ENCODE measurements around the gene RPN1.

DNA sequence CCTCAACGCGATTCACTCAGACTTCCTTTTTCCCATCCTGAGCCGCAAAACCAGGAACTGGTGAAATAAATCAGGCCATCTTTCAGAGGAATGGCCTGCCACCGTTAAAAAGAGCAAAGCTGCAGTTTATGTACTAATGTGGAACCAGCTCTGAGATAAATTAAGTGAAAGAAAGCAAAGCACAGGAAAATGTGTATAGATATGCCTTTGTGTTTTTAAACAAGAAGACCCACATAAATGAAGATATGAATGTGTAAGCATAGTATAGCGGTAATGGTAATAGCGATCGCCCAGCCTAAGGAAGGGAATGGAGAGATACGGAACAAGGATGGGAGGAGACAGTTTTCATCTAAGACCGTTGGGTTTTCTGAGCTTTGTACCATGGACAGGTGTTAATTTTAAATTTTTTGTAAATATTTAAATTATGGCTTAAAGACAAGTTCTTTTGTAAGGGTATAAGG lies 30.8 kb upstream of the RPN1 start:
- TF ChIP-seq POLR2A (IDR thresholded peaks at IDR 0.05; ENCODE audit: low read length) (no peak), GATA1 (IDR thresholded peaks at IDR 0.05; ENCODE audit: low read depth, low read length) (no peak)
